Left kidney (tissue), 2 donors: ENCODE measurements around the gene RETREG1. TPM values are rescaled to one million over a fixed set of nuclear protein-coding genes. Genes with fewer than 3 reads are reported as not detected.
A peak's percentile ranks its signal among the peaks of the same experiment; 100 is the strongest.

Experiments used
- DNase-seq: peaks from one replicate; pipeline ENCODE4 v3.0.0-alpha.2; 2013
- polyA plus RNA-seq: library from polyadenylated mRNA; unstranded; fragments of 120-200 nt; gene quantifications from one replicate; pipeline ENCODE4 v1.2.1, GENCODE V29; 2013; ENCODE audit not compliant: insufficient read length

RETREG1 gene
- polyA plus RNA-seq, 1 donor = 43.1 TPM

DNA sequence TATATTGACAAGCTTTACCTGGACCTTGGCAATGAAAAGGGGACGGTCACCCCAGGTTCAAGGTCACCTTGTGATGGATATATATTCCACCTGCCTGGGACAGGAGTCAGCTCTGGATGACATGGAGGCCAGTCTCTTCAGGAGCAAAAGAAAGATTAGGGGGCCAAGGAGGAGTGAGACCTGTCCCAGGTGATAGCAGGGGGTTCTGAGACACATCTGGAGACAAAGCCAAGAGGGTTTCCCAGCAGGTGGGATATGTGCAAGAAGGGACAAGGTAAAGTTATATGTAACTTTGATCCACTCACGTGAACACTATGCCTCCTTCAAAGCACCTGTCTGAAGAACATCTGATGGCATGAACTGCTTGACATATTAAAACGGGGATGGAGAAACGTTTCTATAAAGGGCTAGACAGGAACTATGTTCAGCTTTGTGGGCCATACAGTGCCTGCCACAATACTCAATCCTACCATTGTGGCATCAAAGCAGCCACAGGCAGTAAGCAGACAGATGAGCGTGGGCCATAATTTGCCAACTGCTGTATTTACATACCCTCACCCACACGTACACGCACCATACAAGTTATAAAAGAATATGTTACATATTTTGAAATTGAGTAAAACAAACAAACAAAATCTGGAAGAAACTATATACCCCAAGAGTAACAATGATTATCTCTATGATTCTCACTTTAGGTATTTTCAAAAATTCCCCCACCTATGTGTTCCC, 88.3 kb downstream of the RETREG1 start:
- DNase-seq = no peak

DNA sequence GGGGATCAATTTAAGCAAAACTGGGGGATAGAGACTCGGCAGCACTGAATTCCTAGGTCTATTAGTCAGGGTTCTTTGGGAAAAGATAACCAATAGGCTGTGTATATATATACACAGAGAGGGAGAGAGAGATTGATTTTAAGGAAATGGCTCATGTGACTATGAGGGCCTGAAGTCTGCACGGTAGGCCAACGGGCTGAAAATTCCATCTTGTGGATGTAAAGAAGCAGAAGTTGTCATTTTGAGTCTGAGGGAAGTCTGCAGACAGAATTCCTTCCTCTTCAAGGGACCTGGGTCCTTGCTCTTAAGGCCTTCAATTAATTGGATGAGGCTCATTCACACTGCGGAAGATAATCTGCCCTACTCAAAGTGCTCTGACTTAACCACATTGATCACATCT, 91.1 kb downstream of the RETREG1 start:
- no peak for DNase-seq

DNA sequence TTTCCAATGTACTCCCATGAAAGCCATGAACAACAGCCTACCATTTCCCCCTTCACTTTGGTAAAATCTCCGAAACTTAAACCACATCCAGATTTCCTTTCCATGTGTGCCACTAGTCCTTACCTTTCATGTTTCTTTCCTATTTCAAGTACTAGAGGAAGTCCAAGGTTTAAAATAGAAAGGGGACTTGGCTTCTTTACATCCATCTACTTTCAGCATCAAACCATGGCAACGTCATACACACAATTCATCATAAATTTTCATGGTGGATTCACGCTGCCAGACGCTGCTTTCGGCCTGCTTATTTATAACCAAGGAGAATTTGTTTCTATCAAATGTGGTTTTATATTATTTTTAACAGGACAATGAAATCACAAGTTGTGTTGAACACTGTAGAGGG, 92.5 kb downstream of the RETREG1 start:
- no peak for DNase-seq

DNA sequence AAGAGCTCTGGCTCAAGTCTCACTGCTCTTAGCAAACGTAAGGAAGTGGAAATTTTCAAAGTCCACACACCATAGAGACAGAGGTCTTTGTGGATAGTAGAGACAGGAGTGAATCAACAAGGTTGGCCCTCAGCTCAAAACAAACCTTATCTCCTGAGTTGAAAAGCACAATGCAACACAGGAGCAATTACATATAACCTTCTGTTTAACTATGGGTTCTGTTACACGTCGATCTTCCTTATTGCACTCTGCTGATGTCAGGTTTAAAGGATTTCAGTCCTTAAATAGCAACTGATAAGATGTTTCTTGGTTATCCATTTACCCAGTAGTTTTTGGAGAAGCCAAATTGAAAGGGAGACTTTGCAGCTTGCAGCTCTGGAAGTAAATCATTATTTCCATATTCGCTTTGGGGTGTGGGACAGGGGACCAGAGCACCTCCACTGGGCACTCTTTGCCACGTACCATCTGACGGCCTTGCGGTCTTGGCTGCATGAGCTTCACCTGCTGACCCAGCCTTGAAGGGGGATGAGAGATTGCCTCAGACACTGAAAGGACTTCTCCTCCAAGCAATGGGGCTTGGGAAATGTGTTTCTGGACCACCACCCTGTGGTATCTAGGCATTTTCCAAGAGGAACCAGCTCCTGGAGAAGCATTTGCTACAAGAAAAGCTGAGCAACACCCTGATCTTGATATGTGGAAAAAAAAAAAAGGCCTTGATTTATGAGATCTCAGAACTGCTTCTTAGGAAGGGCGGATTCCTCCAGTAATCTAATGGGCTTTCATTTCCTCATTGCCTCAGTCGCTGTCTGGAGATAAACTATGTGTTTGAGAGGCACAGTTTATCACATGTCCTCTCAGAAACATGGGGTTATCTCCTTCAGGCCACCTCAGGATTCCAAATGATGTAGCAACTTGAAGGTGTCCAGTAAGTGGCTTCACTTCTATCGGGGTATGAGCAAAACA, 95.0 kb downstream of the RETREG1 start:
- DNase-seq = no peak

DNA sequence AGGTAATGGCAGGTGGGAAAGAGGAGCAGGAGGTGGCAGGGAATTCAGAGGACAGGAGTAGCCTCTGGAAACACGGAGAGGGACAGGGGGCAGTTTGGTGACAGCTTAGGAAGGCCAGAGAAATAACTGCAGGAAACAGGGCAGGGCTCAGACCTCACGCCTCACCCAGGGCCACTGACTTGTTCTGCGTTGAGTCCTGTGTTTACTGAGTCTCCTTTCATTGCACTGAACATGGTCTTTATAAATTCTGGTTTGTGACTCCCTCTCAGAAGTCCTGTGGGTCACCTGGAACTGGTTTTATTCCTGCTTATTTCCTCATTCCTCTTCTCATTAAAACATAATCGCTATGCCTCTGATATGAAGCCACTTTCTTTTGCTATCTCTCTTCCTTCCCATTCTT, 96.0 kb downstream of the RETREG1 start:
- no peak for DNase-seq

DNA sequence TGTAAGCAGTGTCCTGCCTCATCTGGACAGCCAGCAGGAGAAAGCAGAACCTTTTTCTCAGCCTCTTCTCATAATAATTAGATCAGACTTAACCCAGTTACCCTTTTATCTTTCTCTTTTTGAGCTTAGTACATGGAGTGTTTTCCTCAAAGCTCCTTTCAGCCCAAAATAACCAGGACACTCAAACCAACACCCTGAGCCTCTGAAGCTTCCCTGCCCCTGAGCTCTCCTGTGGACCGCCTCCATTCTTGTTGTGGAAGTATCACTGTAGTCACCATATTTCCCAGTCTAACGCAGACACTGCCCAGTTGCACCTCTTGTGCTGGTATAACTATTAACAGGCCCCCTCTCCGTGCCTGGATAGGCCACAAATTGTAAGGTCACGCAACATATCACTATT, 97.4 kb downstream of the RETREG1 start:
- no peak for DNase-seq

DNA sequence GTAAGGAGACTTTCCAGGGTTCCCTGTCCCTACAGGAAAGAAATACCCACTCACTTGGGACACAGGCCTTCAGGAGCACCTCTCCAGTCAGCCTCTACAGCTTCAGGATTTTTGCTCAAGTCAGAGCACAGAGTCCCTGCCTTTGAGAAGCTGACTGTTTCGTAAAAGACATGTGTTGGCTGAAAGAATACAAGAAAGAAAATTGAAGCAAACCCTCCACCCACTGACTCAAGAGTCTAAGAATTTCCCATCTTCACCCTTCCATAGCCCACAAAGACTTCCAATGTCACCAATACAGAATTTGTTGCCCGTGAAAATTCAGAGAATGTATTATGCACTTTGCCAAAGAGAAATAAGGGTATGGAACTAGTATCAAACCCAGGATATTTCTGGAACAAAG, 98.2 kb downstream of the RETREG1 start:
- no peak for DNase-seq

DNA sequence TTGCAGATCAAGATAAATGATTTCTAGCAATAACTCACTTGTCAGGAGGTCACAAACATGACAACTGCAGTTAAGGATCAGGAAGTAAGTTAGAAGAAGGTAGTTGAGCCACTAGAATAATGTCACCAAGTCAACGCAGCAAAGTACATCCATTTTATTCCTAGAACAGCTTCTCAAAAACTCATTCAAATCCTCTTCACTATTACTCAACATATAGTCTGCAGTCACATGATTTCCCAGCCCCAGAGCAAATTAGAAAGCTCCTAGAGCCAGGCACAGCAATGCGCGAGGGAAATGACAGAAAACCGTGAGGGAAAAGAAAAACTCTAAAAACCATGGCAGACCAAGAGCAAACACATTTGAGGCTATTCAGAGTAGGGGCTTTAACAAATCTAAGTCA, 101.3 kb downstream of the RETREG1 start:
- no peak for DNase-seq

DNA sequence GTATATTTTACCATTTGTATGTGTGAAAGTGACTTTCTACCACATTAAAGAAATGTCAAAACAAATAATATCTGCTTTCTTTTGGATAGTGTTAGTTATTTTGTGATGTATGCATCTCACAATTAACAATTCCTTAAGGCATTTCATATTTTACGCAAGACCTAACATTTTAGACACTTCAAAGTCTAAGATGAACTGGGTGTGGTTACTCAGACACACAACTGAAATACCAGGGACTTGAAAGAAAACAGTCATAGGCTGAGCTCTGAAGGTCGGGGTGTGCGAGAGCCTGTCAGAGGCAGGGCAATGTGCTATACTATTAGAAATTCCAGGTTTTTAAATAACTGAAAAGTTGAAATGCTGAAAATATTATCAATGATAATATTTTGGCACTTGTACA, 106.7 kb downstream of the RETREG1 start:
- no peak for DNase-seq

DNA sequence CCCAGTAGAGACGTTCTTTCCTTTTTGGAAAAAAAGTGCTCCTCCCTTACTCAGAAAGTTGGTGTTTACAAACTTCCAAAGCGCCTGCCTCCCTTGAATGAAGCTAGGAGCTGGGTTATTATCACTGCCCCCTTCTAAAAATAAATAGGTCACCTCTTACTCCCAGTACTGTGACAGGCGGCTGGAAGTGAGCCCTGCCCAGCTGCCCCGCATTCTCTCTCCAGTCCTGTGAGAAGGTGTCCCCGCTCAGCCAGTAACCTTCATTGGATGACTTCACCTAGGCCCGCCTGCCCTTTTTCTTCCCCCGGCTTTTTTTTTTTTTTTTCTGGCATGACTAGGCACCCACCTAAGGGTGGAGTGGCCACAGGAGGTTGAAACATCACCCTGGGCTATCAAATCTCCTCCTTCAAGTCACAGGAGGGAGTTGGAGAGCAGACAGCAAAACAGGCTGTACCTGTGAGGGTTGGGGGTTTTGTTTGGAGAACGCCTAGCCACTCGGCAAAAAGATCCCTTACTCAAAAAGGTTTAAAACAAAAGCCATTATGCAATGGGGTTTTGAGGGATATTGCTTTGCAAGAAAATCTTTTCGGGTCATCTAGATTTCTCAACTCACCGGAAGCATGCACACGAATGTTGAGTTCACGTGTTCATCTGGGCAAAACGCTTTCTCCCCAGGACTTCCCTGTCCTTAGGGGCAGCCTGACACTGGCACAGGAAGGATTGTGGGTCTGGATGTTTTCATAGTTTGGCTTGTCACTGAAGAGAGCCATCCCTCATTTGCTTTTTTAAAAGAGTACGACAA, 107.9 kb downstream of the RETREG1 start:
- DNase-seq = peak; percentile 26

DNA sequence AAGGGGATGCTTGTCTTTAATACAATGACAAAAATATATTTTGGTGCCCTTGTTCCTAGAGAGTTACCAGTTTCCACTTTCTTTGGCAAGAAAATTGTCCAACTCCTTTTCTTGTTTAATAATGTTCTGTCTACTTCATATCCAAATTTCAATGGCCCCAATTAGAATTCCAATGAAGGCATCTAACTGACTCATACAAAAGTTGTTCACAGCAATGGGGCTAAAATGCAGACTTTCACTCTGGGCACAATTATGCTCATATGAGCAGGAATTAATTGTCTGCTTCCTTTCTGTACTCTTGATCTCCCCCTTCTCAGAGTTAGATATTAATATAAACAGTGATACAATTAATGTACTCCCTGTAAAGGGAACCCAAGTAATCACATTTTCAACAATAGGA, 109.1 kb downstream of the RETREG1 start:
- no peak for DNase-seq

DNA sequence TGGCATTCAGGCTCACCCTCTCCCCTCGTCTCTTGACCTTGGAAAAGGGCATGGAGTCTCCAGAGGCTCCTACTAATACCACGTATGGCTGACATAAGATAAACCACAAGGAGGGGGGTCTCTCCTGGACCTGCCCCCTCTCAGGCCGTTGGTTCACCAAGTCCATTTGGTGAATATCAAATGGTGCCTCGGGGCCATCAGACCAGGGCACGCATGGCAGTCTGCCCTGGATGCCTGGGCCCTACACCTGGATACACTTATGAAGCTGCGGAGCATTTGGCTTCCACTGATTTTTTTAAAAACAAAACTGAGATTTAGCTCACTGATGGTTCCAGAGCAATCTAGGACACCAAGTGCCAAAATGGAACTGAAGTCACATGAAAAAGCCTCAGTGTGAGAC, 110.9 kb downstream of the RETREG1 start:
- no peak for DNase-seq

DNA sequence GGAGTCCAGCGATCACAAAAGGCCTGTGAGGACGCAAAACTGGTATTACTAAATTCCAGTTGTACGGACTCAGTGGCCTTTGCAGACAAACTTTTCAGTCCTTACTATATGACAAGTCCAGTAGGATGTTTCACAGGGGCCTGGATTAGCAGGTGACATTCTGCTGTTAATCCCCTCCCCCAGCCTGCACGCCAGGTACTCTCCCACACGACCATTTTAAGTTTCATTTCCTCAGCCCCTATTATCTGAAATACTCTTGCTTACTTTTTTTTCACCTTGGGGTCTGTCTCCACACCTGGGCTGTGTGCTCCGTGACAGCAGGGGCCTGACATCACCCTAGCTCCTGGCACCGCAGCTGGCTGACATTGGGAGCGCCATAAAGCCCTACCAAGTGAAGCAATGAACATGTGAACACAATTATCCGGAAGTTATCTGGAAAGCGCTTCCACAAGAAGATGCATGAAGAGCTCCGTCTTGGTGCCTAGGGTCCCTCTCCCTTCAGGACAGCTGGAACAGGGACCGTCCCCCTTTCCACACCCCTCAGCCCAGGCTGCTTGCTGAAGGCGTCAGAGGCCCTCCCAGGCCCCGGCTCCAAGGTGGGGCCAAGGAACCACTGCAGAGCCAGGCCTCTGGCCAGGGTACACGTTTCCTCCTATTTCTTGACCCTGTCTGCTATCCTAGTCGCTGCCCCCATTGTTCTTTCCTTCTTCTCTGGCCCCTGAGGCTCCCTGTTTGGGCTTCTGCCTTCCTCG, 111.5 kb downstream of the RETREG1 start:
- no peak for DNase-seq

DNA sequence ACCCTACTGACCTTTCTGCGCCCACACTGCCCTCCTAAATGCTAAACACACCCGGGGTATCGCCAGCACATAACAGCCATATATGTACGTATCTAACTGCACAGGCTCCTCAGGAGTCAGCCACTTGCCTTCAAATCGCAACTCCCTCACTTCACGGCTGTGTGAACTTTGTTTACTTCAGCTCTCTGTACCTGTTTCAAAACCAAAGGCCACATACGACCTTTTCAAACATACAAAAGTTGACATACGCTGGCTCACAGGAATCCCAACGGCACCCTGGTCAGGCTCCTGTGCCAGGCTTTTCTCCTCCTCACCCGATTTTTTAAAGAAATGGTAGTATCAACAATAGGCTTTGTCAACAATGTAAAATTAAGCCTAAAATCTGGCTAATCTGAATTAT, 112.2 kb downstream of the RETREG1 start:
- DNase-seq = no peak

DNA sequence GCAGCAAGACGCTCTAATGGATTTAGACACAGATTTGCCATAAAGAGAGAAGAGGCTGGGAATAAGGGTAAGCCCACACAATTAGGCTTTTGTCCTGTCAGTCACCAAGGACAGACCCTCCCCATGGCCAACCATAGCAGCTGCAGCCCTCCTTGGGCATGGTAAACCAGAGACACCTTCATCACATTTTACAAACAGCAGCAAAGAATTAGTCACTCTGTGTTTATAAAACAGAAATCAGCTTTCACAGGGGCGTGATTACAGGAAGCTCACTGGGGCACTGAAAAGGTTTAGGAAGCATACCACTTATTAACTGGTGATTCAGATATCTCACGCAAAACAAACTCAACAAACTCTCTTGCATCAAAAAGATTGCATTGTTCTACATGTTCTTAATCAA, 113.9 kb downstream of the RETREG1 start:
- DNase-seq = no peak

DNA sequence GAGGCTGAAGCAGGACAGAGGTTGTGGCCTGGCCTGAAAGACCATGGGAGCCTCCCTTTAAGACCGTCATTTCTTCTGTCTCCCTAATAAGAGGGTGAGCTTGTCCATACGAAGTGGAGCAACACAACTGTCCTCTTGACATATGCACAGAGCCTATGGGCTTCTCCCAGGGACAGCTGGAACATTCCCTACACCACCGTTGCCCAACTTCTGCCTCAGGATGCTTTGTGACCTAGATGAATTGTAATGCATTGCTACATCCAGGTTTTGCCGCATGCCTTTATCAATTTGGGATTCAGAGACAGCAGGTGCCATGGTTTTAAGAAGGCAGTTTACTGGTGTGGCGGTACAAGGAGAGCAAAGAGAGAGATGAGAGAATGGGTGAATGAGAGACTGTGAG, 116.8 kb downstream of the RETREG1 start:
- no peak for DNase-seq

DNA sequence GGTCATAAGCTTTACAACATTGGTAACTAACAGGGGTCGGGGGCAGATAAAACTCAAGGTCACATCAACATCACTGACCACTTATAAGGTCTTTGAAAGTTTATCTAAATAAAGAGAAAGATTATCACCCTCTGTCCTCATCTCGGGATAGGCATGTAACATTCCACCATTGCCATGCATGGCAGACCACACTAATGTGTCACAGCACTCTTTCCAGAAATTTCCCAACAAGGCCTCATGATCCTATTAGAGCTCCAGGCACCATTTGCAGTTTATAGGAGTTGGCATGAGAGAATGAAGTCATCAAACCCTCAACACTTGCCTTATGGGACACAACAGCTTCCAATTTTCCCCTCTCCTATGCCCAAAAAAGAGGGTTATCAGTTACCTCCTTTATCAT, 119.3 kb downstream of the RETREG1 start:
- DNase-seq = no peak

DNA sequence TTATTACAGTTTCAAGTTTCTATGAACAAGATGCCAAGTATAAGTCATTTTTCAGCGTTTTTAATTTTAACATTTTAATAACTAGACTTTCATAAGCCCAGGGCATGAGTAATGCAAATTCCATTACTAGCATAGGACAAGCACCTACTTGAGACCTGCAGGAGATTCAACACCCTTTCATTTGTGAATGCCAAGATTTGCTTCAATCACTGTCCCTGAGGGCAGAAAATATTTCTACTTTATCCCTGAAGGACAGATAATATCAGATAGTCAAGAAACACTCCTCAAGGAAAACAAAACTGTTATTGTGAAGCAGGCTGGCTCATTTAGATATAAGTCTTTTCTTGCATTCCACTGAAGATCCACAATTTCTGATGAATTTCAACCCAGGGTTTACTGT, 123.5 kb downstream of the RETREG1 start:
- DNase-seq = no peak

DNA sequence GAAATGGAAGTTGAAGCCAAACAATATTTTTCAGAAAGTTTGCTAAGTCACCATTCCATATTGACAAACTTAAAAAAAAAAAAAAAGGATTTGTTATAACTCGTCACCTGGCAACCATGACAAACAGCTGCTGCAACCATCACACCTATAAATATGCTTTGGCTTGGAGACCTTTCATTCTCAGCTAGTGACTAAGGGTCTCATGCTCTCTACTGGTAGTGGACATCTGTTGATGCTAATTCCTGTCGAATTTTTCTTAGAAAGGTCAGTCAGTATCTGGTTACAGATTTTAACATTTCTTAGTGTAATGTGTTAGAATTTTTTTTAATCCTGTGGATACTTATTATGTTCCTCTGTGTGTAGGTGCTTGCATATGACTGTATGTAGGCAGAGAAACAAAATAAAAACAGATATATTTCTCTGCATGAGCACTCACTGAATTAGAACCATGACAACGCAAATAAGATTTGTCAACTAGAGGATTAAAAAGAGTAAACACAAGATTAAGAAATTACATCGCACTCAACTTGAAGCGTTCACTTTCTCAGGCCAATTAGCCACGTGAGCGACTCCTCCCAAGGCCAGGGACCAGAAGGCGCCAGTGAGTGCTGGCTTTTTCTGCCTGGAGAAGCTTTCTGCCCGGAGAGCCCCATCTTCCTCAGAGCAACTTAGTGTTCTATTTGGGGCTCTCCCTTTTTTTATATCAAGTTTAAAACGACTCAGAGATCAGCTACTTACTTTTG, 124.2 kb downstream of the RETREG1 start:
- DNase-seq = no peak

DNA sequence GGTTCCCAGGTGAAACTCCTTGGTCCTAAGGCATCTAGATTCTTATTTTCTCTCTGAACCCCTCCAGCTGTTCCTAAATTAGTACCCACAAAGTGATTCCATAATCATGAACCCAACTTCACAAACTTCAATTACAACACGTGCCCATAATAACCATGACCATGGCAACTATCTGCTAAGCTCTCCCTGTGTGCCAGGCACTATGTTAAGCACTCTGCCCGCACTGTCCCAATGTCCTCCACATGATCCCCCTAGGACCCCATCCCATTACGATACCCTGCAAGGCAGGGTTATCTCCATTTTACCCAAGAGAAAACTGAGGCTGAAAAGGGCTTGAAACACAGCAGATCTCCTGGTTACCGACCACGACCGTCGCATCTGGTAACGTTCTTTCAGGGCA, 125.9 kb downstream of the RETREG1 start:
- no peak for DNase-seq

DNA sequence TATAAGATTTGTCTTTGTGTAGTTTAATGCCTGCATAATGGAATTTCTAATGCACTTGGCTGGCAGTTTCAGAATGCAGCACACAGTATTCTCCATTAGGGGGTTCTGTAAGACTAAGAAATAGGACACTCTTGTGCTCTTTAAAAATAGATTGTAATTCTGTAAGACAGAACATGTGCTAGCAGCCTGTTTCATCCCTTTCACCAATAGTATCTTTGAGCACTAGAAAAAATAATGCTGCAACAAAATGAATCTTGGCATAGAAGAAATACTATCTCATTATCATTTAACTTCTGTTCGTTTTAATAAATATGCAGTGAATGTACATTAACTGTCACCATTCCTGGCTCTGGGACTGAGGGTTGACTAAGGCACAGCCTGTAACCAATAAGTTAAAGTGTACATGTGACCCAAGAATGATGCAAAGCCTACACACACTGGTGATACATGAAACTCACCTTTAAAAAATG, 127.4 kb downstream of the RETREG1 start:
- DNase-seq = peak; percentile 53
